ENCODE data around the gene TRIP6.

TRIP6 gene

GRCh38 chr7:100887516-100888290 lies 20.5 kb downstream of the TRIP6 start:
- peak; percentile 34 for DNase-seq
- peaks cover 53% of the 10 kb centered on the region for H4K20me1 ChIP-seq (ENCODE audit: insufficient read depth, low read length)
- H3K4me2 ChIP-seq (ENCODE audit: insufficient read depth, low read length) = peak overlapping the region; percentile 100
- H3K9me3 ChIP-seq (ENCODE audit: insufficient read depth, low read length, severe bottlenecking) = no peaks in the 10 kb centered on the region
- H3K4me1 ChIP-seq (ENCODE audit: insufficient read depth, low read length) = peaks cover 50% of the 10 kb centered on the region
- peaks cover 67% of the 10 kb centered on the region for H3K36me3 ChIP-seq (ENCODE audit: insufficient read depth, low read length)
- no peak for ATAC-seq (ENCODE audit: insufficient read depth, low read depth)
- no peak overlapping the region for H3K27ac ChIP-seq (ENCODE audit: low read length)
- no peak overlapping the region for H2AFZ ChIP-seq (ENCODE audit: low read depth, low read length)
- peaks cover 27% of the 10 kb centered on the region for H3K79me2 ChIP-seq (ENCODE audit: insufficient read depth, low read length)
- peaks cover 15% of the 10 kb centered on the region for H3K27me3 ChIP-seq (ENCODE audit: insufficient read depth, low read length, poor library complexity)
- peak overlapping the region in 1 of 2 experiments; percentile 87; a peak in 1 of 4 replicates for H3K4me3 ChIP-seq (ENCODE audit: low read depth in 1 of 2, low read length in 2 of 2)
- H3K9ac ChIP-seq (ENCODE audit: low read depth, low read length) = 0 out of 2 replicates have a peak overlapping the region, but pooled peaks have one; percentile 78
- TF ChIP-seq EZH2 (IDR thresholded peaks at IDR 0.05; ENCODE audit: borderline replicate concordance, low read depth, low read length, severe bottlenecking) = no peak
- TF ChIP-seq CTCF (IDR thresholded peaks at IDR 0.05; ENCODE audit: borderline replicate concordance, extremely low read depth, low read length, poor library complexity, severe bottlenecking) = no peak

GRCh38 chr7:100888291-100888987 lies 21.3 kb downstream of the TRIP6 start:
- H4K20me1 ChIP-seq (ENCODE audit: insufficient read depth, low read length) = peaks cover 46% of the 10 kb centered on the region
- H3K27me3 ChIP-seq (ENCODE audit: insufficient read depth, low read length, poor library complexity) = peaks cover 15% of the 10 kb centered on the region
- H3K27ac ChIP-seq (ENCODE audit: low read length) = peak overlapping the region; percentile 82; the same call in 1 of the 2 replicates
- peak overlapping the region; percentile 100 for H3K4me2 ChIP-seq (ENCODE audit: insufficient read depth, low read length)
- DNase-seq (no peak), ATAC-seq (ENCODE audit: insufficient read depth, low read depth) (no peak)
- TF ChIP-seq CTCF (IDR thresholded peaks at IDR 0.05; ENCODE audit: borderline replicate concordance, extremely low read depth, low read length, poor library complexity, severe bottlenecking) = no peak
- TF ChIP-seq EZH2 (IDR thresholded peaks at IDR 0.05; ENCODE audit: borderline replicate concordance, low read depth, low read length, severe bottlenecking) = no peak
- peak overlapping the region; percentile 36 to 87; a peak in 3 of 4 replicates for H3K4me3 ChIP-seq (ENCODE audit: low read depth in 1 of 2, low read length in 2 of 2)
- peaks cover 60% of the 10 kb centered on the region for H3K36me3 ChIP-seq (ENCODE audit: insufficient read depth, low read length)
- H3K4me1 ChIP-seq (ENCODE audit: insufficient read depth, low read length) = peaks cover 50% of the 10 kb centered on the region
- peak overlapping the region; percentile 78 for H3K9ac ChIP-seq (ENCODE audit: low read depth, low read length)
- H2AFZ ChIP-seq (ENCODE audit: low read depth, low read length) = no peak overlapping the region
- H3K9me3 ChIP-seq (ENCODE audit: insufficient read depth, low read length, severe bottlenecking) = no peaks in the 10 kb centered on the region
- H3K79me2 ChIP-seq (ENCODE audit: insufficient read depth, low read length) = peaks cover 24% of the 10 kb centered on the region

- DNase-seq (peak; percentile 32), ATAC-seq (ENCODE audit: insufficient read depth, low read depth) (peak; percentile 12)
- H3K4me1 ChIP-seq (ENCODE audit: insufficient read depth, low read length) = peaks cover 50% of the 10 kb centered on the region
- no peaks in the 10 kb centered on the region for H3K9me3 ChIP-seq (ENCODE audit: insufficient read depth, low read length, severe bottlenecking)
- peak within 1 kb of the TSS; percentile 44 to 87 for H3K4me3 ChIP-seq (ENCODE audit: low read depth in 1 of 2, low read length in 2 of 2)
- H3K27ac ChIP-seq (ENCODE audit: low read length) = peak within 1 kb of the TSS; percentile 82
- no peak for TF ChIP-seq EZH2 (IDR thresholded peaks at IDR 0.05; ENCODE audit: borderline replicate concordance, low read depth, low read length, severe bottlenecking)
- peak; percentile 4 for TF ChIP-seq CTCF (IDR thresholded peaks at IDR 0.05; ENCODE audit: borderline replicate concordance, extremely low read depth, low read length, poor library complexity, severe bottlenecking)
- H3K27me3 ChIP-seq (ENCODE audit: insufficient read depth, low read length, poor library complexity) = peaks cover 15% of the 10 kb centered on the region
- peaks cover 18% of the 10 kb centered on the region for H3K79me2 ChIP-seq (ENCODE audit: insufficient read depth, low read length)
- H4K20me1 ChIP-seq (ENCODE audit: insufficient read depth, low read length) = peaks cover 39% of the 10 kb centered on the region
- peak within 1 kb of the TSS; percentile 100 for H3K4me2 ChIP-seq (ENCODE audit: insufficient read depth, low read length)
- H2AFZ ChIP-seq (ENCODE audit: low read depth, low read length) = peak within 1 kb of the TSS; percentile 90
- peak within 1 kb of the TSS; percentile 78 for H3K9ac ChIP-seq (ENCODE audit: low read depth, low read length)
- peaks cover 52% of the 10 kb centered on the region for H3K36me3 ChIP-seq (ENCODE audit: insufficient read depth, low read length)
Observed at GRCh38 chr7:100888988-100889750, 22.0 kb downstream of the TRIP6 start, which contains the start of gene UFSP1. Gene UFSP1 (minus strand): TSS chr7:100889715. CDS start chr7:100889271, 444 bp downstream.

Data from DND-41 (cell line).